Measurements from ENCODE around the gene TREML1.
"Not testable (repeated sequence)": the region's sequence is repeated elsewhere in the genome, so short reads cannot be mapped to it uniquely, and the experiment has no call there.

Gene TREML1

GRCh38 chr6:41135062-41135832 is 18.9 kb downstream of the TREML1 start:
- no peak for DNase-seq

GRCh38 chr6:41132254-41132653 is 21.9 kb downstream of the TREML1 start:
- no peak for DNase-seq

- no peak for DNase-seq
These were observed 28.9 kb downstream of the TREML1 start for GRCh38 chr6:41125282-41125681.

GRCh38 chr6:41122918-41123317 is 31.2 kb downstream of the TREML1 start:
- DNase-seq = no peak

GRCh38 chr6:41122373-41122772 is 31.8 kb downstream of the TREML1 start:
- DNase-seq = no peak

GRCh38 chr6:41120058-41120457 is 34.1 kb downstream of the TREML1 start:
- no peak for DNase-seq

GRCh38 chr6:41119508-41119907 is 34.6 kb downstream of the TREML1 start:
- no peak for DNase-seq

GRCh38 chr6:41115027-41115426 is 39.1 kb downstream of the TREML1 start:
- DNase-seq = not testable (repeated sequence)

GRCh38 chr6:41111017-41111416 is 43.1 kb downstream of the TREML1 start:
- no peak for DNase-seq

- DNase-seq = no peak
These were observed 50.3 kb downstream of the TREML1 start for GRCh38 chr6:41103847-41104246.

- DNase-seq = no peak
These were observed 53.3 kb downstream of the TREML1 start for GRCh38 chr6:41100871-41101287.
